Stomach (tissue), 4 donors: ENCODE measurements around the gene GJB4.

Experiments
- CTCF ChIP-seq, 7 experiments: fragments of 450-650 bp in 4 of 7; fragments of 200-600 bp in 3 of 7; sonication (generic) in 3 of 7; IDR thresholded peaks; one replicate each; pipeline ENCODE4 v1.5.1; 2016 to 2019; ENCODE audit warnings: antibody characterized with exemption in 7 of 7, control low read depth in 2 of 7, mild to moderate bottlenecking in 1 of 7
- POLR2A ChIP-seq, 4 donors: fragments of 450-650 bp; IDR thresholded peaks; one replicate each; pipeline ENCODE4 v1.6.1; 2016; ENCODE audit warnings: antibody characterized with exemption in 4 of 4, control low read depth in 2 of 4, mild to moderate bottlenecking in 1 of 4, moderate library complexity in 1 of 4
- POLR2AphosphoS5 ChIP-seq, 3 donors: sonication (generic); formaldehyde crosslinking; IDR thresholded peaks; one replicate each; pipeline ENCODE4 v1.6.1; 2016; ENCODE audit warnings: antibody characterized with exemption in 3 of 3

- TF ChIP-seq CTCF (IDR thresholded peaks at IDR 0.05), result no peak
- TF ChIP-seq POLR2AphosphoS5 (IDR thresholded peaks at IDR 0.05), result no peak
- TF ChIP-seq POLR2A (IDR thresholded peaks at IDR 0.05), result no peak
These were observed 38.3 kb upstream of the GJB4 start for GRCh38 chr1:34721241-34721640.
